Neutrophil (primary cell): Measurements from ENCODE around the gene TMPRSS2.

Source experiments
- H3K27ac ChIP-seq: fragments of 200-600 bp; sonication (generic); 2 replicates; pipeline ENCODE4 v1.5.1; 2016; ENCODE audit warnings: mild to moderate bottlenecking, moderate library complexity
- H3K27me3 ChIP-seq: fragments of 200-600 bp; sonication (generic); 2 replicates; pipeline ENCODE4 v1.6.0; 2016; ENCODE audit warnings: mild to moderate bottlenecking
- H3K36me3 ChIP-seq: fragments of 200-600 bp; sonication (generic); 2 replicates; pipeline ENCODE4 v1.5.1; 2017
- H3K4me1 ChIP-seq, 2 experiments: fragments of 200-600 bp in 1 of 2; sonication (generic) in 1 of 2; 1 replicate in 1 of 2; 2 replicates in 1 of 2; pipeline versions ENCODE4 v1.5.1 to v1.6.1; 2013 to 2016; ENCODE audit warnings: low read depth in 1 of 2, low read length in 1 of 2, mild to moderate bottlenecking in 1 of 2, moderate library complexity in 1 of 2; ENCODE audit not compliant: control insufficient read depth in 1 of 2, insufficient read depth in 1 of 2
- H3K4me3 ChIP-seq, 2 experiments: fragments of 200-600 bp in 1 of 2; sonication (generic) in 1 of 2; 1 replicate in 1 of 2; 2 replicates in 1 of 2; pipeline ENCODE4 v1.5.1; 2013 to 2016; ENCODE audit warnings: low read depth in 1 of 2, low read length in 1 of 2, mild to moderate bottlenecking in 1 of 2, moderate library complexity in 1 of 2
- H3K9me3 ChIP-seq: fragments of 200-600 bp; sonication (generic); 2 replicates; pipeline ENCODE4 v1.5.1; 2016
- TF ChIP-seq, protein P1 (sequence below): fragments of 200-600 bp; sonication (generic); IDR thresholded peaks from 2 replicates; pipeline ENCODE4 v1.5.1; 2016; ENCODE audit warnings: antibody characterized with exemption

Gene TMPRSS2

DNA sequence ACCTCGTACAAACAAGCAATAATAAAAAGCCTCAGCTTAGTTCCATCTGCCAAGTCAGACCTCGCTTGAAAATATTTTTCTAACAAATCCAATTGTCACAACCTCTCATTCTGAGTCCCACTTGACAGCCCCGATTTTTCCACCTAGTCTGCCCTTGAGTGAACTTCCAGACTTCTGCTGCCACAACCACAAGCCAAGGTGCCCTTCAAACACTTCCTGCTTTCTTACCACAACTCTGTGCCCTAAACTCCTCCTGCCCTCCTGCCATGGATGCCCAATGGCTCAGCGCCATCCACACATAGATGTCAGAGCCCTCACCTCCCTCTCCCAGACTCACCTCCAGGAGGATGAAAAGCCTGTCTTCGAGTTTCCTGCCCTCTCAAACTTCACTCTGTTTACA is 3.9 kb downstream of the TMPRSS2 start:
- no peaks in the 10 kb centered on the region for H3K4me1 ChIP-seq
- no peaks in the 10 kb centered on the region for H3K36me3 ChIP-seq
- H3K4me3 ChIP-seq = no peak overlapping the region
- H3K27ac ChIP-seq = no peak overlapping the region
- TF ChIP-seq, protein P1, sequence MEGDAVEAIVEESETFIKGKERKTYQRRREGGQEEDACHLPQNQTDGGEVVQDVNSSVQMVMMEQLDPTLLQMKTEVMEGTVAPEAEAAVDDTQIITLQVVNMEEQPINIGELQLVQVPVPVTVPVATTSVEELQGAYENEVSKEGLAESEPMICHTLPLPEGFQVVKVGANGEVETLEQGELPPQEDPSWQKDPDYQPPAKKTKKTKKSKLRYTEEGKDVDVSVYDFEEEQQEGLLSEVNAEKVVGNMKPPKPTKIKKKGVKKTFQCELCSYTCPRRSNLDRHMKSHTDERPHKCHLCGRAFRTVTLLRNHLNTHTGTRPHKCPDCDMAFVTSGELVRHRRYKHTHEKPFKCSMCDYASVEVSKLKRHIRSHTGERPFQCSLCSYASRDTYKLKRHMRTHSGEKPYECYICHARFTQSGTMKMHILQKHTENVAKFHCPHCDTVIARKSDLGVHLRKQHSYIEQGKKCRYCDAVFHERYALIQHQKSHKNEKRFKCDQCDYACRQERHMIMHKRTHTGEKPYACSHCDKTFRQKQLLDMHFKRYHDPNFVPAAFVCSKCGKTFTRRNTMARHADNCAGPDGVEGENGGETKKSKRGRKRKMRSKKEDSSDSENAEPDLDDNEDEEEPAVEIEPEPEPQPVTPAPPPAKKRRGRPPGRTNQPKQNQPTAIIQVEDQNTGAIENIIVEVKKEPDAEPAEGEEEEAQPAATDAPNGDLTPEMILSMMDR = no peak
- peaks cover 89% of the 10 kb centered on the region for H3K27me3 ChIP-seq
- no peaks in the 10 kb centered on the region for H3K9me3 ChIP-seq

DNA sequence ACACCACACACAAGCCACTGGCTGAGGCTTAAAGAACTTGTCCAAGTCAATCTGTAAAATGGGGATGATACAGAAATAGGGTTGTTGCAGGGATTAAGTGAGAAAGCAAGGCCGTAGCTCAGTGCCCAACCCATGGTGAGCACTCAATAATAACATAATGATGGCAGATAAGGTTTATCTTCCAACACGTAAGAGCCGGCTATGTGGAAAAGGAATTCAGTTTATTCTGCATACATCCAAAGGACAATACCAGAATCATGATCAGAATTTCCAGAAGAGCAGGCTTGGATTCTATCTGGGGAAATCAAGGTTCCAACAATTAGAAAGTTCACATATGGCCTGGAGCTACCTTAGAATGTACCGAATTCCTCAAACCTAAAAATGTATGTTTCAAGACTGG is 4.6 kb downstream of the TMPRSS2 start:
- no peaks in the 10 kb centered on the region for H3K9me3 ChIP-seq
- TF ChIP-seq, protein P1 = no peak
- no peaks in the 10 kb centered on the region for H3K36me3 ChIP-seq
- H3K27ac ChIP-seq = no peak overlapping the region
- H3K4me1 ChIP-seq = no peaks in the 10 kb centered on the region
- peaks cover 87% of the 10 kb centered on the region for H3K27me3 ChIP-seq
- H3K4me3 ChIP-seq = no peak overlapping the region

DNA sequence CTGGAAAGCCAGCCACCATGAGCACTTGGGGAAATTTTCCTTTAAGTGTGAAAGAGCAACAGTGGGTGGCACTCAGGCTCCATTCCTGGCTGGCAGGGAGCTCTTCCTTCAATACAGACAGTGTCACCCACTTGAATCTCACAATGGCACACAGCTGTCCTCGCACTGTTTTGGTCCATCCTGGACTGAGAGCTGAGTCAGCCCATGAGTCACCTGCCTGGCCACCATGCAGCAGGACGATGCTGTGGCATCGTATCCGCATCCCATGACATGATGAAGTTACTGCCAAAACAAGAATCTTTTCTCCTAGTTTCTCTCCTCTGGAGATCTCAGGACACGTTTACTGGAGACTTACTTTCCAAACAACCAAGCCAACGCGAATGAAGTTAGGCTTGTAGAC is 6.0 kb downstream of the TMPRSS2 start:
- Histone ChIP-seq H3K4me3 (no peak overlapping the region), H3K4me1 (no peaks in the 10 kb centered on the region), H3K27ac (no peak overlapping the region), H3K9me3 (no peaks in the 10 kb centered on the region), H3K36me3 (no peaks in the 10 kb centered on the region), H3K27me3 (peaks cover 81% of the 10 kb centered on the region)
- TF ChIP-seq, protein P1 = no peak

DNA sequence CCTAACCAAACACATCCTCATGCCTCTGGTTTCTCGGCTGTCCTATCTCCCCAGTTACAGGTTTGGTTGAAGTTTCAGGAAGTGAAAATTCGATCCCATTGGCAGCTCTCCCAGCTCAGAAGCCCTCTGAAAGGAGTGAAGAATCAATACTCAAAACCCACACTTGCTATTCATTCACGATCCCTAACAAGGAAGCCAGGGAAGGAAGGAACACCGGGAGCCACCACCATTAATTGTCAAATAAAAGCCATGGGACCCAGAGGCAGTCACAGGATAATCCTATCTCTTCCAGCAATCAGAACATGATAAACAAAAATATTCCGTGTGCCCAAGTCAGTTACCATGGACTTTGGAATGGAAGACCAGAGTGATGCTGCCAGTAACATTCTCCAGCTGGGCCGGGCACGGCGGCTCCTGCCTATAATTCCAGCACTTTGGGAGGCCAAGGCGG is 7.0 kb downstream of the TMPRSS2 start:
- Histone ChIP-seq H3K27ac (no peak overlapping the region), H3K9me3 (no peaks in the 10 kb centered on the region), H3K27me3 (peaks cover 71% of the 10 kb centered on the region), H3K4me1 (no peaks in the 10 kb centered on the region), H3K36me3 (no peaks in the 10 kb centered on the region), H3K4me3 (no peak overlapping the region)
- TF ChIP-seq, protein P1 = no peak

DNA sequence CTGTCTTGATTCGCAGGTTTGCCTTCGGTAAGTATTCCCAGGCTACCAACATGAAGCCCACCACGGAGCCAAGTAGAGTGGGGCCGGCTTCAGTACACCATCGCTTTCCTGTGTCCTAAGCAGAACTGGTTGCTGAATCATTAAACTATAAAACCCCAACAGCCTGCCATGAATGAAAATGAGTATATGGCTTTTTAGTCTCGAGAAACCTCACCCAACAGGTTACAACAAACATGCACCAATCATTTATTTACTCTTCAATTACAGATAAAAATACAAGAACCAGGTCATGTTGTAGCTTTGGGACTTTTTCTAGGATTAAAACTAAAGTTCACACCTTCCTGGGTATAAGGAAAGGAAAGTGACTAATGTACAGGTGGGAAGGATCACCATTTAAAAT is 7.6 kb downstream of the TMPRSS2 start:
- Histone ChIP-seq H3K36me3 (no peaks in the 10 kb centered on the region), H3K9me3 (no peaks in the 10 kb centered on the region), H3K4me3 (no peak overlapping the region), H3K27me3 (peaks cover 65% of the 10 kb centered on the region), H3K4me1 (no peaks in the 10 kb centered on the region), H3K27ac (no peak overlapping the region)
- TF ChIP-seq, protein P1 = no peak

DNA sequence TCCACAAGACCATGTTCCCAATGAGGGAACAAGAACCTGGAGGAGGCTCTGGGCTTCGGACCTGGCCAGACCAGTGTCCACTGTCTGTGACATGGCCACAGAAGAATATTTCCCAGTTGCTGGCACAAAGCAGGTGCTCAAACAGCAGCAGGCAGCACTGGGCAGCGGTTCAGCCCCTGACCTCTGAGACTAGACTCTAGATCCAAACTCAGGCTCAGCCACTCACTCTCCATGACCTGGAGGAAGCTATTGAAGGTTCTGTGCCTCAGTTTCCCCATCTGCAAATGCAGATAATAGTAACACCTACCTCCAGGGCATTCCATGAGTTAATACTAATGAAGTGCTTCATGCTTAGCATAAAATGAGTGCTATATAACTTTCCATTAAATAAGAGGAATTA is 8.0 kb downstream of the TMPRSS2 start:
- TF ChIP-seq, protein P1 = no peak
- Histone ChIP-seq H3K9me3 (no peaks in the 10 kb centered on the region), H3K4me3 (no peak overlapping the region), H3K36me3 (no peaks in the 10 kb centered on the region), H3K27me3 (peaks cover 61% of the 10 kb centered on the region), H3K4me1 (no peaks in the 10 kb centered on the region), H3K27ac (no peak overlapping the region)
